GM19193 (cell line): ENCODE results near the gene GLB1L3.

Source experiments
- POLR2A ChIP-seq: IDR thresholded peaks from 4 replicates; pipeline ENCODE4 v1.6.1; 2011; ENCODE audit not compliant: insufficient read depth, insufficient read length; ENCODE audit errors: extremely low read depth

GLB1L3 gene

DNA sequence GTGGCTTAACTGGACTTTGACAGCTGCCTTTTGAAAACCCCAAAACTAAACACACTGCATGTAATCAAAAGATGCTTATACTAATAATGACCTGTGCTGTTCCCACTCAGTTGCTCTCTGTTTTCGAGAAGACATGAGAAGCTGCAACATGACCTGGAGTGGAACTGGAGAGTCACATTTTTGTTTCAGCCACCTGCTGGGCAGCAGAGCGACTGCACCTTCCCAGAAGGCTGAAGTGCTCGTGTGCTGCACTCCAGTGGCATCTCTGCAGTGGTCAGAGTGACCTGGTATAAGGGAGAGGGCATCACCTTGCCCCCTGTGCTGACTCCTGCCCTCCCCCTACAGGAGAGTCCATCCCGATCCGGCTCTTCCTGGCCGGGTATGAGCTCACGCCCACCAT is 31.6 kb upstream of the GLB1L3 start:
- no peak for TF ChIP-seq POLR2A

- TF ChIP-seq POLR2A = no peak
These were observed 30.7 kb upstream of the GLB1L3 start for GRCh38 chr11:134245434-134245833.

GRCh38 chr11:134246100-134246499 is 30.1 kb upstream of the GLB1L3 start:
- TF ChIP-seq POLR2A = no peak

GRCh38 chr11:134246678-134247077 is 29.5 kb upstream of the GLB1L3 start:
- no peak for TF ChIP-seq POLR2A

- TF ChIP-seq POLR2A = no peak
These were observed 27.2 kb upstream of the GLB1L3 start for GRCh38 chr11:134248910-134249480.

- no peak for TF ChIP-seq POLR2A
These were observed 25.9 kb upstream of the GLB1L3 start for GRCh38 chr11:134250246-134250645.

DNA sequence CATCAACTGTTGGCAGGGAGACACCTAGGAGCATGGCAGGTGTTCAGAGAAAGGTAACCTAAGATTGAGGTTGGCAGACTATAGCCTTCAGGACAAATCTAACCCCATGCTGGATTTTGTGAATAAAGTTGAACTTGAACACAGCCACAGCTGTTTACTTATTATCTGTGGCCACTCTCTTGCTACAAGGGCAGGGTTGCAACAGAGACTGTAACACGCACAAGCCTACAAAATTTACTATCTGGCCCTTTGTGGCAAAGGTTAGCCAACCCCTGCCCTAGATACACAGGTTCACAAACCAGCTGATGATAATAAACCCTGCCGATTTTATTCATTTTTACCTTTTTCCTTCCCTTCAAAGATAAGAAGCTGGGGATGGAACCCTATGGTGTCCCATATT is 25.5 kb upstream of the GLB1L3 start:
- TF ChIP-seq POLR2A = no peak

GRCh38 chr11:134252346-134253187 is 23.6 kb upstream of the GLB1L3 start:
- no peak for TF ChIP-seq POLR2A

DNA sequence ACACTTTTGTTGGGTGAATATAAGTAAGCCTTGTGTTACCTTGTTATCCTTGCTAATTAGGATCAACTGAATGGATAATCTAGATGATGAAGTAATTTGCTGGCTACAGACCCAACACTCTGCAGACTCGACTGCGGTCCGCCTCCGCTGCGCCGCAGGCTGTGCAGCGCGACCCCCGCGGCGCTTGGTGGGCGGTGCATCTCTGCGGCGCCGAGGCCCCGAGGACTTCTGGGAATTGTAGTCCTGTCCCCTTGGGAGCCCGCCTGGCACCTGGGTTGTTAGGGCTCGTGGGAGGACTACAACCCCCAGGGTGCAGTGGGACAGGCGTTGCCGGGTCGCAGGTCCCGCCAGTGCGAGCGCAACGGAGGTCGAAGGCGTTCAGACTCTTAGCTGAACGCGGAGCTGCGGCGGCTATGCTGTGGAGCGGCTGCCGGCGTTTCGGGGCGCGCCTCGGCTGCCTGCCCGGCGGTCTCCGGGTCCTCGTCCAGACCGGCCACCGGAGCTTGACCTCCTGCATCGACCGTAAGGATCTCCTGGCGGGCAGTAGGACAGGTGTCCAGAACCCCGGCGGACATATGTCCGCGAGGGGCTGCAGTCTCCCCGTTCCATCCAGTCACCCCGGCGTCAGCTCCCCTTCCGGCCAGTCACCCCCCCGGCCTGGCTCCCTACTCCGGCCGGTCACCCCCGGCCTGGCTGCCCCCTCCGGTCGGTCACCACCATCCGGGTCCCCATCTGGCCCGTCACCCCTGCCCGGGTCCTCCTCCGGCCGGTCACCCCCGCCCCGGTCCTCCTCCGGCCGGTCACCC is 22.8 kb upstream of the GLB1L3 start, which contains the start of the genes ACAD8 and THYN1:
TSS of gene ACAD8 (plus strand) at position 381 of the 806 bp plus-strand sequence. CDS start at position 414, 33 bp downstream.
TSS of gene THYN1 (minus strand) at position 165 of the 806 bp plus-strand sequence. CDS start 470 bp downstream, outside the sequence.
- TF ChIP-seq POLR2A = peak; percentile 72

DNA sequence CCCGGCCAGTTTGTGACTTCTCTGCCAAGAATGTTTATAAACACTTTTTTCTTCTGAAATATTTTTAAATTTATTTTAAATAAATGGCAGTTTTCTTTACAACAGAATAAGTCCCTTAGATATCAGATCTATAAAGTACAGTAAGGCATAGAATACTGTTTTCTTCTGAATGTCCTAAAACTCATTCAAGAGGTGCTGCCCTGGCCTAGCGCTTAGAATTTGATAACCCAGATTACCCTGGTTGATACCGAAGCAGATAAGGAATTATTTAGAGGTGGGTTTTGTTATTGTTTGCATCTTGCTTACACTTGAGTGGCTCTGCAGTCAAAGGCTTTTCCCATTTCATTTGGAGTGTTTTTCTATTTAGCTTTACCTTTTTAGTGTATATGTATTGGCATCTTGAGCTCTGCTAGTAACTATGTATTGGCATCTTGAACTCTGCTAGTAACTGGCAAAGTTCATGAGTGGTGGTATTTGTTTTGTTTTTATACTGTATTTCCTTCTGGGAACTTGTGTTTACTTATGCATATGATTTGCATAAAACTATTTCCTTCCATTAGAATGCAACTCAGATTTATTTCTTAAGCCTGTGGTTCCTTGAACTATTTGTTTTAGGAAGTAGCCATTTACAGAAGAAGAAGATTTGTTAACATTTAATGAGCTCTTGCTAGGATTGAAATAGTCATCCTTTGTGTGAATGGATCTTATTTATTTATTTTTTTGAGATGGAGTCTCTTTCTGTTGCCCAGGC is 21.6 kb upstream of the GLB1L3 start:
- TF ChIP-seq POLR2A = no peak

DNA sequence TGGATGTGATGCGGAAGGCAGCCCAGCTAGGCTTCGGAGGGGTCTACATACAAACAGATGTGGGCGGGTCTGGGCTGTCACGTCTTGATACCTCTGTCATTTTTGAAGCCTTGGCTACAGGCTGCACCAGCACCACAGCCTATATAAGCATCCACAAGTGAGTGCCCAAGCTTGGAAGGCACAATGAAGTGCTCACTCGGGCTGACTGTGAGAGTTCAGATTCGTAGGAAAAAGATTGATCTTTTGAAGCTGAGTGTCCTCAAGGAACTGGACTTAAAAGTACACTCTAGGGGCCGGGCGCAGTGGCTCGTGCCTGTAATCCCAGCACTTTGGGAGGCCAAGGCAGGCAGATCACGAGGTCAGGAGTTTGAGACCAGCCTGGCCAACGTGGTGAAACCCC is 19.1 kb upstream of the GLB1L3 start:
- no peak for TF ChIP-seq POLR2A

GRCh38 chr11:134258577-134258976 is 17.6 kb upstream of the GLB1L3 start:
- no peak for TF ChIP-seq POLR2A

- no peak for TF ChIP-seq POLR2A
These were observed 15.7 kb upstream of the GLB1L3 start for GRCh38 chr11:134260503-134260902.

GRCh38 chr11:134260983-134261382 is 15.2 kb upstream of the GLB1L3 start:
- no peak for TF ChIP-seq POLR2A
